ENCODE results near the gene SPATS2.
"Not testable (repeated sequence)": the region's sequence is repeated elsewhere in the genome, so short reads cannot be mapped to it uniquely, and the experiment has no call there.

Gene SPATS2

DNA sequence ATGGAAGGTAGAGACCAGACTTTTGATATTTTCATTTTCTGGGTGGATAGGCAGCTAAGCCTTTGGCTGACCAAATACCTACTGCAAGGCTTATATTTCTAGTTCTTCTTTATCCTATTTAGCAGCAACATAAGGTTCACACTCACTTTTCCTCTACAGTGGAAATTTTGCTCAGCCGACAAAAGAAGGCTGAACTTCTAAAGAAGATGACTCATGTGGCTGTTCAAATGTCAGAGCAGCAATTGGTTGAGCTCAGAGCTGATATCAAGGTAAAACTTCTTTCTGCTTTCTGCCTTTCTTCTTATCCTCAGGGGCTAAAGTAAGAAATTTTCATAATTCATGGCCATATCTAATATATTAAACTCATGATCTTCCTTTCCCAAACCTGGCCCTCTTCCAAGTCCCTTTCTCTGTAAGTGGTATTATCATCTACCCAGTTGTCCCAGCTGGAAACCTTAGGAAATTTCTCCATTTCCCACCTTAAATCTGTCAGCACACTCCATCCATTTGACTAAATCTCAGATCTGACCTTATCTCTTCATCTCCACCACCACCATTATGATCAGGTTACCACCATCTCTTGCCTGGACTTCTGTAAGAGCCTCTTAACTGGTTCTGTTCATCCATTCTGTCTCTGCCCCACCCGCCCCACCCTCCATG lies 151.8 kb downstream of the SPATS2 start:
- no peak for DNase-seq (ENCODE audit: low read depth)

DNA sequence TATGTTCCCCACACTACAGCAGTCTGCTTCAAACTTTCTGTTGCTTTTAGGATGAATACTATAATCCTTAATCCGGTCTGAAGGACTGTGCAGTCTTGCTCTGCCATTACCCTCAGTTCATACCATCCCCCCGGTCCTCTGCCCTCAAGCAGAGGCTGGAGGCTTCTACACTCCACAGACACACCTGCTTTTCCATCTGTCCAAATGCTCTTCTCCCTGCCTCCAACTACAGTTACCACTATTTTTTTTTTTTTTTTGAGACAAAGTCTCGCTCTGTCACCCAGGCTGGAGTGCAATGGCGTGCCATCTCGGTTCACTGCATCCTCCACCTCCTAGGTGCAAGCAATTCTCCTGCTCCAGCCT lies 152.3 kb downstream of the SPATS2 start:
- DNase-seq (ENCODE audit: low read depth): no peak

DNA sequence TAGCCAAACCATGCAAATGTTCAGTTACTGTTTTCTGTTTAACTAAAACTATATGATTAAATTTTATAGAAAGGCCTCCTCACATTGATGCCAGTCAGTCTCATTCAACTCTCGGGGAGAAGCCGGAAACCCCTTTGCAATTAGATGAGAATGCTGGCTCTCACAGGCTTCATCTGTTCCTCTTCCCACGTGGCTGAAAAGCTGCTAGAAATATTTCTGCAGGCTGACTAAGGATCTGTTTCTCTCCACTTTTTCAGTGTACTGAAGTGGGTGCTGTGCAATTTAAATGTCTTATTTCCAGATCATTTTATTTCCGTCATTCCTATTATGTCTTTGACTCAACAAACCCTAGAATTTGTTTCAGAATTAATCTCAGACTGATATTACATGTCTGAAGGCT lies 154.1 kb downstream of the SPATS2 start:
- no peak for DNase-seq (ENCODE audit: low read depth)

DNA sequence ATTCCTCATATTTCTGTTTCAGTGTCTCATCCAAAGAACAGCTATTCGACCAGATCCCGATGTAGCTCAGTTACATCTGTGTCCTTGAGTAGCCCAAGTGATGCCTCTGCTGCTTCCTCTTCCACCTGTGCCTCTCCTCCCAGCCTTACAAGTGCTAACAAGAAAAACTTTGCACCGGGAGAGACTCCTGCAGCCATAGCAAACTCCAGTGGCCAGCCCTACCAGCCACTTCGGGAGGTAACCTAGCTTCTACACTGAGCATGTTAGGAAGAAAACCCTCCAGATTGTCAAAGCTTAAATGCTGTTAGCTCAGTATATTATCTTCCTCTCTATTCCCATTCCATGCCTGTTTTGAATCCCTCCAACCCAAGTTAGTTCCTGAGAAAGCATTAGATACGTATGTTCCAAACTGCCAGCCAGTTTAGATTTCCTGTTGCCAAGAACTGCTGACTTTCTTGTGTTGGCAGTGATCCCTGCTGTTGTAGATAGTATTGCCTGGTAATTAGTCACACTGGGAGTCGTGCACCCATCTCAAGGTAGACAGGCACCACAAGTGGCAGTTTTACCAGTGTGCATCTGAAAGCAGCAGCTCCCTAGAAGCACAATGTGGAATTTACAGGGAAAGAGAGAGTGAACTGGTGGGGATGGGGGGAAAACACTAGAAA lies 157.5 kb downstream of the SPATS2 start:
- DNase-seq (ENCODE audit: low read depth): no peak

DNA sequence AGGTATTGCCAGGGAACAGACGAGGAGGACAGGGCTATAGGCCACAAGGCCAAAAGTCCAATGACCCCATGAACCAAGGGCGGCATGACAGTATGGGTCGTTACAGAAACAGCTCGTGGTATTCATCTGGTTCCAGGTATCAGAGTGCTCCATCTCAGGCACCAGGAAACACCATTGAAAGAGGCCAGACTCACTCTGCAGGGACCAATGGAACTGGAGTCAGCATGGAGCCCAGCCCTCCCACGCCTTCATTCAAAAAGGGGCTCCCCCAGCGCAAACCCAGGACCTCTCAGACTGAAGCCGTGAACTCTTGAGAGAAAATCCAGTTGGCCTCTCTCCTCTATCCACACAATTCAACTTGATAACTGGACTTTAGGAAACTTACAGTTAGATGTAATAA lies 158.7 kb downstream of the SPATS2 start:
- DNase-seq (ENCODE audit: low read depth): no peak

DNA sequence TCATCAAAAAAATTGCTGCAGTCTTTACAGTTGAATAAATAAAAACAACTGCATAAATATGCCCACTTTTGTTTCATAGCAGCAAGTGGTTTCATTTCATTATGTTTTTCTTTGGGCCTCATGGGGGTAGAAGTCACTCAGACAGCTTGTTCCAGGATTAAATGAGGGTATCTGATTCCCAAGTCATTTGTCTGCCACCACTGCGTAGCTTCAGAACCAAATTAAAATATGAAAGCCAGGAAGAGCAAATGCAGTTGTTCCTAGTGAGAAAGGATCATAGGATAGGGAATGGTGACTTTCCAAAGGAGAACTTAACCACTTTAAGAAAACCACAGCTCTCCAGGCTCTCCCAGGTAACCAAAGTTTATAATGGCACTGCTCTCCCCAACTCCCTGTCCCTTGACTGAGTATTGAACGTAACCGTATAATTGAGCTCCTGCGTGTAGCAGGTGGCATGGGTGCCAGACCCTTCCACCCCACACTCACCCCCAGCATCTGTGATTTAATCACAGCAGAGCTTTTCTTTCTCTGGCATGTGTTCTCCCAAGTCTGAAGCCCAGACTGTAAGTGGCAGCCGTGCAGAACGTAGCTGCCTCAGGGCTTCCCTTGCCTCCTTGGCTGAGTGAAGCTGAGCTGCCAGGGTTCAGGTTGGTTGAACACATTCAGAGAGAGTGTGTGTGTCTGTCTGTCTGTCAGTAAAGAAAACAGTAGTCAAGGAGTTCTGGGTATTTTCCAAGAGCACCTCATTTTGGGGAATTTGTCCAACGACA lies 160.3 kb downstream of the SPATS2 start:
- no peak for DNase-seq (ENCODE audit: low read depth)

DNA sequence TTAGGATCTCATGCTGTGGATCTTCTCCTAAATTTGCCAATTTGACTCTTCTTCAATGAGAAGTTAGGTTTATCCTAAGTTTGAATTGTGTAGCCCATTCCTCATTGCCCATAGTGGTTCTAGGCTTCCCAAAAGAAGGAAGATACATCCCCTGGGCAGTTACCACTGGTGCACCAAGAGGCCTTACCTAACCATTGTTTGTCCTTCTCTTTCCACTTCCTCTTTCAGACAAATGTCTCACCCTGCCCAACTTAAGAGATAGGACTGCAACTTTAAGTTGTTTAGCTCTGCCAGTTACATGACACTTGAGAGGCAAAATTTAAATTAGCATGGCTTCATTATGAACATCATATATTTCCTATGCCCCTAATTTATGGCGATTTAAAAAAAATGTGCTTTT lies 162.2 kb downstream of the SPATS2 start:
- no peak for DNase-seq (ENCODE audit: low read depth)

DNA sequence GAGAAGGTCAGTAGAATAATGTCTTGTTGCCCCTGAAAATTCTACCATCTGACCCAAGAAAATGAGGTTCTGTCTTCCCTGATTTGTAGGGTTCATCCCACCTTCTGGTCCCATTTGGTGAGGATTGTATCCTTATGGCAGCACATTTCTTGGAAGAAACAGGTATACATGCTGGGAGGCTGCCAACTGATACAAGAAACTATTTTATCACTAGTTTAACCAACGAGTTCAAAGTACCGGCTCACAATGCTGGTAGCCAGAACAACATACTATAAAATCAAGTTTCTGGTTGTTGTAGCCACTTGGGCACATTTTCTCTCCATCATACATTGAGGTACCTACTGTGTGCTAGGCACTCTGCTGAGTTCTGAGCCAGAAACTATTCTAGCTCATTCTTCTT lies 164.5 kb downstream of the SPATS2 start:
- no peak for DNase-seq (ENCODE audit: low read depth)

DNA sequence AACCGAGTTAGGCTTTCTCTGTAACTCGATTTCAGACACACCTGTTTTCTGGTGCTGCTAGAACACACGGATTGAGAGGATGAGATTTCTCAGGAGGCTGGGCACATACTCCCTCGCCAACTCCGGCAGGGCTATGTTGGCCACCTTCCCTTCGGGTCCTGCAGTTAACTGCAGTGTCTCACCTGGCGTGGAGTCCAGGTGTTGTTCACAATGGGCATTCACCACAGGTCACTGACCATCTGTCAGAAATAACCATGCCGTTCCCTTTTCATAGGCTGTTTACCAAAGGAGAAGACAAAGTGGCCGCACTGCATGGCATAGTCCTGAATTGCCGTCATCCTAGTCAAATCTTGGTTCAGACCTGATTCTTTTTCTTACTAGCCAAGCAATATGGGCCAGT lies 166.1 kb downstream of the SPATS2 start:
- no peak for DNase-seq (ENCODE audit: low read depth)

DNA sequence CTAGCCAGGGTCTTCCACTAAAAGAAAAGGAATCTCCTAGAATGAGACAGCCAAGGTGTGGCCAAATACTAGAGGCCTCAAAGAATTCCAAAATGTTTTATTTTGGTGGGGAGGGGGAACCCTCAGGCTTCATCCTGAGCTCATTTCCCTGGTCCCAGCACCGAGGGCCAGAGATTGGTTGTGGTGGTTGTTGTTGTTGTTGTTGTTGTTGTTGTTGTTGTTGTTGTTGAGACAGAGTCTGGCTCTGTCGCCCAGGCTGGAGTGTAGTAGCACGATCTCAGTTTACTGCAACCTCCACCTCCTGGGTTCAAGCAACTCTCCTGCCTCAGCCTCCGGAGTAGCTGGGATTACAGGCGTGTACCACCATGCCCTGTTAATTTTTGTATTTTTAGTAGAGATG lies 166.9 kb downstream of the SPATS2 start:
- DNase-seq (ENCODE audit: low read depth): not testable (repeated sequence)

DNA sequence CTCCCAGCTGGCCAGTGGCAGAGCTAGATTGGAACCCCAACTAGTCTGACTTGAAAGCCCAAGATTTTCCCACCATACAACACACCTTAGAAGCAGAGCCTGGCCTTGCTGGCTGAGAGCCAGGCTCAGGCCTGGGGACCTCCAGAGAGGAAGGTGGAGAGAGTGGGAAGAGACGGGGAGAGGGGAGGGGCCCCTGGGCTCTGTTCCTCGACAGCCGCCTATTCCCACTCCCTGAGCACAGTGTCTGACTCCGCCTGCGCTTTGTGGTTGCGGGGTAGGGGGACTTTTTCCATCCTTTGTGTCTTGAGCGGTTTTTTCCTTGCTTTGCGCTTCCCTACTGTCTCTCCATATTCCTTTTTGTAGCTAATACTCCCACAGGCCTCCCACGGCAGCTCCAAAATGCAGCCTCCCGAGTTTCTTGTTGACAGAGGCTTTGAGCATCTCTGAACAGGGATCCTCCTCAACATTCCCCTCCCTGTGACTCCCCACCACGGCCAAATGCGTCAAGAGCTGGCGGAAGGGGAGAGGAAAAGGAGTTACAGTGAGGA lies 167.5 kb downstream of the SPATS2 start:
- DNase-seq (ENCODE audit: low read depth): no peak

DNA sequence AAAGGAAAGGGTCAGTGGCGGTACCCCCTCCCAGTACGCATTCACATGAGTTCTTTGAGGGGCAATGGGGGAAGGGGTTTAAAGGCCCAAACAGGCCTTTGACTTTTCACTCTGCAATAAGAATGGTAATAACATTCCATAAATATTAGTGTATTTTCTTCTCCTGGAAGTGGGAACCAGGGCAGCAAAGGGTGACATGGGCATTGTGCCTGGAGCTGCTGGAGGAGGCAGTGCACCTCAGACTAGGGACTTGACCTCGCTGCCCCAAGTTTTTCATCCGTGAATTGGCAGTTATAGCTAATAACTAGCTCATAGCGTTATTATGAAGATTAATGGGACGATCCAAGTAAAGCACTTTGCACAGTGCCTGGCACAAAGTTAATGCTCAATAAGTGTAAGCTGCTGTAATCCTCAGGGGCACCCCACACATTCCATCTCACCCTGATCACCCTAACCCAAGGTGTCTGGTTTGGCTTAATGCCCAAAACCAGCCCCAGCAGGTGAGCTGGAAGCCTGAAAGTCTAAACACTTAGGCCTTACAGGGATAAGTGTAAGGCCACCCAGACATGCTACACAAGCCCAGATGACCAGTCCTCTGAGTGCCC lies 168.8 kb downstream of the SPATS2 start:
- DNase-seq (ENCODE audit: low read depth): no peak

DNA sequence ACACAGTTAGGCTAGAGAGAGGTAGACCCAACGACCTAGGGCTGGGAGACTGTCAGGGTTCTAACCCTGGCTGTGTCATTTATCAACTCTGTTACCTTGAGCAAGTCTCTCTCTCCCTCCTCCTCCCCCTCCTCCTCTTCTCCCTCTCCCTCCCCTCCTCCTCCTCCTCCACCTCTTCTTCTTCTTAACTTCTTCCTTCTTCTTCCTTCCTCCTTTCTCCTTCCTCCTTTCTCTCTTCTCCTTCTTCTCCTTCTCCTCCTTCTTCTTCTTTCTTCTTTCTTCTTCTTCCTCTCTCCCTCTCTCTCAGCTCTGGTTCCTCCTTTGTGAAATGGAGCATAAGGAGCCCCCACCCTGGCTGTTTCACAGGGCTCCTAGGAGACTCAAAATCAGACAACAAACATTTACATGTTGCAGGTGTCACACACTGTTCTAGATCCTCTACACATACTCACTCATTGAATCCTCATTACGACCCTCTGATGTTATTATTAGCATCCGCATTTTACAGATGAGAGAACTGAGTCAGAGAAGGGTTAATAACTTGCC lies 169.3 kb downstream of the SPATS2 start:
- DNase-seq (ENCODE audit: low read depth): no peak

DNA sequence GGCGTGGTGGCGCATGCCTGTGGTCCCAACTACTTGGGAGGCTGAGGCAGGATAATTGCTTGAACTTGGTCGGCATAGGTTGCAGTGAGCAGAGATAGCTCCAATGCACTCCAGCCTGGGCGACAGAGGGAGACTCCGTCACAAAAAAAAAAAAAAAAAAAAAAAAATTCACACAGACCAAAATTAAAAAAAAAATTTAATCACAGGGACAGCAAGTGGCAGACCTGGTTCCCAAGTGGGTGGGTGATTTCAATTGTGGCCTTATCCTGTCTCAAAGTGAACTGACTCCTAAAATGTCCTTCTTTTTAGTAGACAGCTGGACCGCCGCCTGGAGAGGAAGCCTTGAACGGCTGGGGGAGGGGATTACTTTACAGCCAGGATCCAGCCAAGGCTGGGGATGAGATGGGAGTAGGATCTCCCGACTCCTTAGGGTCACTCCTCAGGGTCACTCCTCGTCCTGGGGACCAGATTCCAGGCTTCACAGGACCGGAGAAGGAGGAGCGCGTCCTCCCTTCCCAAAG lies 170.0 kb downstream of the SPATS2 start:
- DNase-seq (ENCODE audit: low read depth): no peak

DNA sequence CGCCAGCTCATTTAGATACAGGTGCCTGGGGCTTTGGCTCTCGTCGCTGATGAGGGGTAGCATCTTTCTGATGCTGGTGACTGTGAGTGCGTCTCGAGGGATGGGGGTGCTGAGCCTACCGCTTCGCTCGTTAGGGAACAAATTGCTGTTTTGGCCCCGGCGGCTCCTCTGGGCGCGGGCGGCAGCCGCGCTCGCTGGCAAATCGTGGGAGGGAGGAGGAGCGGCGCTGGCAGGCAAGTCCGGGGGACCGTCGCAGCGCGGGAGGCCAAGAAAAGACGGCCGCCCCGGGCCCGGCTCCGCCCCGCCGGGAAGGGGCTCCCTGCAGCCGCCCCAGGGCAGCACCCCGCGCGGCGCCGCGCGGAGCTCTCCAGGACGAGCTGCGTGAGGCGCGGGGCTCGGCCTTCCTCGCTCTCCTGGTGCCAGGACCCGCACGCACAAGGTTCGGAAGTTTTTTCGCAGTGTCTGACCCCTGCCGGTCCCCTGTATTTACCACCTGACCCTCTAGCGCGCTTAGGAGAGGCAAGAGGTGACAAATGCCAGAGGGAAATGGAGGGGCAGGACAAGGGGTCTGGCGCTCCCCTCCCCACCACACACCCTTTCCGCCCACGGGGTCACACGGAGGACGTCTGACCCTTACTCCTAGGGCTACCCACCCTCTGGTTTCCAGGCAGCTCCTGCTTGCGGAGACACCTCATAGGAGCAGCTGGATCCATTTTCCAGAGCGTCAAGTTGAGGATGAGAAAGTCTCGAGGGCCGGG lies 170.7 kb downstream of the SPATS2 start:
- DNase-seq (ENCODE audit: low read depth): no peak

DNA sequence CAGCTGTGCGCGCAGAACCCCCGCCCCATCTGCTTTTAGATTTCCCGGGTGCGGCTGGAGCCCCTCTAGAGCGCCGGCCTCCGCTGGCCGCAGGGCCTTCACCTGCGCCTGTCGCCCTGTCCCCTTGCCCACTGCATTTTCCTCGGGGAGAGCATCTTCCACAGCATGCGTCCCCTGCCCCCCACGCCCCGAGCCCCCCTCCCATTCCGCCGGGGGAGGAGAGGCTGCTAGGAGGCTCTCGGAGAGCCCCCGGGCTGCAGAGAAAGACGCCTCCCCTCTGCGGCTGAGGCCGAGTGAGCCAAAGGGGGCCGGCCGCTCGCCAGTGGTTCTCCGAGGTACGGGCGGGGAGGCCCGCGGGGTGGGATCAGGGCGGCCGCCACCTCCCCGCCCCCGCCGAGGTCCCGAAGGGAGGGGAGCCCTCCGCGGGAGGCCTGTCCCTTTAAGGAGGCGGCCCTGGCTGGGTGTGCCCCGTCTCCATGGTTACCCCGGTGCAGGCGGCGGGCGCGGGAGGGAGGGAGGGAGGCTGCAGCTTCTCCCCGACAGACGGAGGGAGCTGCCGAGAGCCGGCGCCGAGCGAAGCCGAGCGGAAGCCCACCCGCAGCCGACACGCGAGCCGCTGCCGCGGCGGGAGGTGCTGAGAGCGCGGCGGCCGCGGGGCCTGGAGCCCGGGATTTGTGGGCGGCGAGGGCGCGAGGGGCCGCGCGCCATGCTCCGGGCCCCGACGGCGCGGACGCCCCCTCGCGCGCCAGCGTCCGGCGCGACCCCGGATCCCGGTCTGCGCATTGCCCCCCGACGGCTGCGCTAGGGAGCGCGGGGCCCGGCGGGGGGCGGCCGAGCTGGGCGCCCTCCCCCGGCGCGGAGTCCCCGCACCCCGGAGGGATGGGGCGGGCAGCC lies 171.5 kb downstream of the SPATS2 start, which contains the start of gene KCNH3:
Gene KCNH3, plus strand, starts transcription at position 521 of the 894 bp plus-strand sequence. CDS start 387 bp downstream, outside the sequence.
- DNase-seq (ENCODE audit: low read depth): peak; percentile 58

DNA sequence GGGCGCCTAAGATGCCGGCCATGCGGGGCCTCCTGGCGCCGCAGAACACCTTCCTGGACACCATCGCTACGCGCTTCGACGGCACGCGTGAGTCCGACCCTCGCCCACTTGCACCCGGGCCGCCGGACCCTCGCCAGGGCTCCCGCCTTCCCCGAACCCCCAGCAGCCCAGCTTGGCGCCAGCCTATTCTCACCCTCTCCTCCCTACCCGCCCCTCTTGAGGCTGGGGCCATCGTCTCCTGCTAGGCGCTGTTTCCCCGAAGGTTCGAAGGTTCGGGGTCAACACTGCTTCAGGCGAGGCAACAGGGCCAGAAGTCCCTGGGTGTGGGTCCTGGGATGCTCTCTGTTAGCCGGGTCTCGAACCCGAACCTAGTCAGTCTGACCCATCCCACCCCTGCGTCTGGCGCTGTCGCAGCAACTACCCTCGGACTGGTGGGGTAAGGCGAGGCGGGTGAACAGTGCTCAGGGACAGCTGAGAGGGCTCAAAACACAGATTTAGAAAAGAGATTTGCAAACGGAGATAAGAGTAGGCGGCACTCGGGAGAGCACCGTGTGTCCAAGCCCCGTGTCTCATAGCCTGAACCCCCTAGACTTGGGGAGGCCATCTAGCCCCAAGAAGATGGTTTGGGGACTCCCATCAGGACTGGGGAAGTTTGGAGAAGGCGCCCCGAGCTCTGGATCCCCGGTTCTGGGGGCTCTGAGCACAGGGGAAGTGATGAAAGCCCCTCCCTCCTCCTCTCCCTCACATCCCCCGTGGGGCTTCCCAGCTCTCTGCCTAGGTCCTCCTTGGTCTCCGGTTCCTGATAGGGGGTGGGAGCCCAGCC lies 172.4 kb downstream of the SPATS2 start:
- DNase-seq (ENCODE audit: low read depth): no peak

DNA sequence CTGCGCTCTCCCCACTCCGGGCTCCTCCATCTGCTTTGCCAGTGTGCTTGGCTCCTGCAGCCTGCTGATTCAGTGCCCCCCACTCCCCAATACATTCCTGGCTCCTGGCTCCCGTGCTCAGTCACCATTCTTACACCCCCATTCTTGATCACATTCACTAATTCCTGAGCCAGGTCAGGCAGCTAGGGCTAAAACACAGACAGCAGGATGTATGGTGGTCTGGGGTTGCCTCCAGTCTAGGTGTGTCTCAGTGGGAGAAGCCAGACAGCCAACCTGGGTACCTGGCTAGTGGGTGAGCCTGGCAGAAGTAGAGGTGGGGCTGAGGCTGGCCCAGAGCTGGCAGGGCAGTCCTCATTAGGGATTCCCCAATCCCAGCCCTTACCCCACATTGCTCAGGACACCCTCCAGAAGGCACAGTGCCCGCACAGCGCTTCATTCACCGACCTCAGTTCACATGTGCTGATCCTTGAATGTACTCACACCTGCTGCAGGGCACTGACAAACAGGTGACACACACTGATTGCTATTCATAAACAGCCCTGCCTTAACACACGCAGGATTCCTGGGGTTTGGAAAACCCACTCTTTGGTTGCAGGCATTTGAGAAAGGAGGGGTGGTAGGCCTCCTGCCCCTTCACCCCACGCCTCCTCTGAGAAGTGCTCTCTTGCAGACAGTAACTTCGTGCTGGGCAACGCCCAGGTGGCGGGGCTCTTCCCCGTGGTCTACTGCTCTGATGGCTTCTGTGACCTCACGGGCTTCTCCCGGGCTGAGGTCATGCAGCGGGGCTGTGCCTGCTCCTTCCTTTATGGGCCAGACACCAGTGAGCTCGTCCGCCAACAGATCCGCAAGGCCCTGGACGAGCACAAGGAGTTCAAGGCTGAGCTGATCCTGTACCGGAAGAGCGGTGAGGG lies 173.2 kb downstream of the SPATS2 start:
- no peak for DNase-seq (ENCODE audit: low read depth)
